EH (cell line): ENCODE data around the gene ZFPM1.

Experiments used
- DNase-seq: peaks from one replicate; pipeline ENCODE4 v3.0.0-alpha.2; 2015; ENCODE audit warnings: low read depth

The ZFPM1 gene

DNA sequence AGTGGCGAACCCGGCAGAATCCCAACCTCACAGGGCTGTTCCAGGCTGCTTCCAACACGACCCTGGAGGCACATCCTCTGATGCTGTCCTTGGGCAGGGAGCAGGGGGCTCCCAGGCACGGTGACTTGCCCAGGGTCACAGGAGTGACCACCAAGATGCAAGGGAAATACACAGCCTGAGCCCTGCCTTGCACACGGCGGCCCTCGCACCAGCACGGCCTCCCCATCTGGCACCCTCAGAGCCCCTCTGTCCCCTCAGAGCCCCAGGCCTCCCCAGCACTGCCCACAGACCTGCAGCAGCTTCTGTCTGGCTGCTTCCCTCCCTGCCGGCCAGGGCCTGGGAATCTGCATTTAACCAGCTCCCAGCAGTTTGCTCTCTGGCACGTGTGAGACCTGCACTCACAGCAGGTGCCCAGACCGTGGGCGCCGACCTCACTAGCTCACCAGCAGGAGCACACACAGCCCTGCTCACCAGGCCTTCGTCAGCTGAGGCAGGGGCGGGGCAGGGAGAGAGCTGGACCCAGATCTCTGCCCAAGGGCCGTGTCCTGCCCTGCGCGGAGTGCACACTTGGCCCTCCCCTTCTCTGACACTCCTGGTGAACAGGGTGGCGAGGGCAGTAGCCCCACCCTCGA lies 87.4 kb downstream of the ZFPM1 start:
- no peak for DNase-seq

DNA sequence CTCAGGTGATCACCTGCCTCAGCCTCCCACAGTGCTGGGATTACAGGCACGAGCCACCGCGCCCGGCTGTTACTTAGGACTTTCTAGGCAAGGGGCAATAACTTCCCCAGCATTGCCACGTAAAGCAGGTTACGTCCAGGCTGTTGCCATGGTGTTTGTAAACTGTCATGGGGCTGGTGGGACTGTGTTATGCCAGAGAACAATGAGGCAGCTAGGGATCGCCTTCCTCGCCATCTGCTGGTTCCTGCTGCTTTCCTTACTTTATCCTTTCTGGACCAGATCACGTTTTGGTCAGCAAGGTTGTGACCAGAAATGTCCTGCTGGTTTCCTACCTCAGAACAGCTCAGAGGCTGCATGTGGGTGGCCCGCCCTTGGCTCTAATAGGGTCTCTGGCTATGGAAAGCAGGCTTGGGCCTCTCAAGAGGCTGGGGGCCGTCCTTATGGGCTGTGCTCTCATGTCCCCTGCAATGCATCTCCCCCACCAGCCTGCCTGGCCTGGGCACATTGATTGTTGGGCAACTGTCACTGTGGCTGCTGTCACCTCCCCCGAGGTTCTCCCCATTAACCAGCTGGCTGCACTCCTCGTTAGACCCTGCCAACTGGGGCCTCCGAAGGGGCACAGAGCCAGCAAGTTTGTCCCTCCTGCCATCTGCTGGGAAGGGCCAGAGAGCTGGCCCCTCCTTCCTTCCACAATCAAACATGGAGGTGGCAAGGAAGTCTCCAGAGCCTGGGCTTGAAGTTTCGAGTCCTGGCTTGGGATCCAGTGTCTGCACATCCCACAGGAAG lies 88.9 kb downstream of the ZFPM1 start:
- no peak for DNase-seq

DNA sequence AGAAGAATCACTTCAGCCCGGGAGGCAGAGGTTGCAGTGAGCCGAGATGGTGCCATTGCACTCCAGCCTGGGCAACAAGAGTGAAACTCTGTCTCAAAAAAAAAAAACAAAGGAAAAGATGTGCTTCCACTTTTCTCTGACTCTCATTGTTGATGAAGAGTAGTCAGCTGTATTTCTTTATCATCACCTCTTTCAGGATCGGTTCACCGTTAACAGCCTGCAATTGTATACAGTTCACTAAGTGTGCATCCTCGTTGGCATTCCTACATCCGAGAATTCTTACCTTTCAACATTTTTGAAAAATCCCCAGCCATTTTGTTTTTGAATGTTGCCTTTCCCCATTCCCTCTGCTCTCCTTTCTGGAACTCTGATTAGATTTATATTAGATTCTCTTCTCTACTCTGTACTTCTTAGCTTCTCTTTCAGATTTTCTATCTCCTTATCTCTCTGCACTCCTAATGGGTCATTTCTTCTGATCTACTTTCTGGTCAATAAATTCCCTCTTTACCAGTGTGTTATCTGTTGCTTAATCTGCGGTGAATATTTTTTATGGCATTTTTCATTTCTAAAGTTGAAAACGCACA lies 90.2 kb downstream of the ZFPM1 start:
- no peak for DNase-seq

- no peak for DNase-seq
Measured at GRCh38 chr16:88545781-88546180, 92.7 kb downstream of the ZFPM1 start.

GRCh38 chr16:88548131-88548874 lies 95.2 kb downstream of the ZFPM1 start:
- no peak for DNase-seq

DNA sequence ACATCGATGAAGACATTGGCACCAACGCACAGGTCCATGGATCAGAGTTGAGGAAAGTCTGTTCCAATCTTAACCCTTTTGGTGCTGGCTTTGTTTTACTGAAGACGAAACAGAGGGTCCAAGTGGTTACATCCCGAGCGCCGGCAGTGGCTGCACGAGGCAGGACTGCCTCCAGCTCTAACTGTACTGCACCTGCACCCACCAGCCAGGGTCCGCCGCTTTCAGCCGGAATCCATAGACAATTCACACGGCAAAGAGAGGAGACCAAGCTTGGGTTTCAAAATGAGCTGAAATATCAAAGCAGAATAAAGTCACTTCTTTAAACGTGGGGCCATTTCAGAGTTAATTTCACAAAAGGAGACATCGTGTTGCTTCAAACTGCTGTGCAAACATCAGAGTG lies 95.9 kb downstream of the ZFPM1 start:
- DNase-seq: no peak

DNA sequence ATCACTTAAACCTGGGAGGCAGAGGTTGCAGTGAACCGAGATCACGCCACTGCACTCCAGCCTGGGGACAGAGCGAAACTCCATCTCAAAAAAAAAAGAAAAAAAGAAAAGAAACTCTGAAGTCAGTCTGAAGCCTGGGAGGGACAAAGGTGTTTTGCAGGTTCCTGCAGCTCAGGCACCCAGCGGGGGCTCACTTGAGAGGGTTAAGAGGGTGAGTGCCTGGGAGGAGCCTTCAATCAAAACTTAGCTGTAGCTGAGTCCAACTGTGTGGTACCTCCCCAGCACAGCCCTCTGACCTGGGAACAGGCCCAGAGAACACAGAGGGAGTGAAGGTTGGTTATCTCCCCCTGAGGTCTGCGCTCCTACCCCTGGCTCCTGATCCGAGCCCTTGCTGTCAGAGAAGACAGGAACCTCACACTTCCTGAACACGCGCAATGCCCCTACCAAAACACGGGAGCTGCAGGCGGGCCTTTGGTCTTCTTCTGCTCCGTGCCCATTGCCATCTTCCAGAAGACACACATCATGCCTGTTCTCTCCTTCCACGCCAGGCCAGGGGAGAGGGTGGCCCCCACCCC lies 96.7 kb downstream of the ZFPM1 start:
- no peak for DNase-seq

DNA sequence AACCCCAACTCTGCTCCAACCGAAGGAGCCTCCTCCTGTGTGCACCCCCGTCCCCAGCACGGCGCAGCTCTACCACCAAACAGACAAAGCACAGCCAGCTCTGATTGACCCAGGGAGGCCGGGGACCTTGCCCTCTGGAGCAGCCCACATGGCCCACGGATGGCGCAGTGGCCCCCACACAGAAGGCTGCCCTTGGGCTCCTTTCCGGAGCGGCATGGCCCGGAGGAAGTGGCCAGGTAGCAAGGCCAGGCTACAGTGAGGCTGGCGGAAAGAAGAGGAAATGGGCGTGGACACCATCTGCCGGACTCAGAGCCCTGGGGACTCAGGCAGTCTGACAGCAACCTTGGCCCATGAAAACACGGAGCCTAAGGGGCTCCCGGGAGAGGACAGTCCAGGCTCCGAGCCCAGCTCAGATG lies 97.2 kb downstream of the ZFPM1 start:
- no peak for DNase-seq

DNA sequence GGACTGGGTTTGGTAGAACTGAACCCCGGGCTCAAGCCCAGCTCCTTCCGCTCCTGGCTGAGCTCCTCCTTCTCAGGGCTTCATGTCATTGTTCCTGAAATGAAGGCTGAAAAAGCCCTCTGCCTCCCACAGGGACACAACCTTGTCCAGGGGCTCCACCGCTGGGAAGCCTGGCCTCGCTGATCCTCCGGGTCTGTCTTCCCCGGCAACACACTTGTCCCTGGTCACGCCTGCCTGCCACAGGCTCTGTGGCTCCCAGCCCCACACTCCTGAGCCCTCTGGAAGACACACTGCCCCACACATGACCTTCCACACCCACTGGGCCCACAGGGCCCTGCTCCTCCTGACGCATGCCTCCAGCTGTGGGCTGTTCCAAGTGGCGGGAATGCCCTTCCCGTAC lies 99.1 kb downstream of the ZFPM1 start:
- no peak for DNase-seq

GRCh38 chr16:88552815-88553214 lies 99.7 kb downstream of the ZFPM1 start:
- DNase-seq: no peak

GRCh38 chr16:88553739-88554138 lies 100.7 kb downstream of the ZFPM1 start:
- DNase-seq: no peak

GRCh38 chr16:88554711-88555264 lies 101.7 kb downstream of the ZFPM1 start:
- DNase-seq: no peak

DNA sequence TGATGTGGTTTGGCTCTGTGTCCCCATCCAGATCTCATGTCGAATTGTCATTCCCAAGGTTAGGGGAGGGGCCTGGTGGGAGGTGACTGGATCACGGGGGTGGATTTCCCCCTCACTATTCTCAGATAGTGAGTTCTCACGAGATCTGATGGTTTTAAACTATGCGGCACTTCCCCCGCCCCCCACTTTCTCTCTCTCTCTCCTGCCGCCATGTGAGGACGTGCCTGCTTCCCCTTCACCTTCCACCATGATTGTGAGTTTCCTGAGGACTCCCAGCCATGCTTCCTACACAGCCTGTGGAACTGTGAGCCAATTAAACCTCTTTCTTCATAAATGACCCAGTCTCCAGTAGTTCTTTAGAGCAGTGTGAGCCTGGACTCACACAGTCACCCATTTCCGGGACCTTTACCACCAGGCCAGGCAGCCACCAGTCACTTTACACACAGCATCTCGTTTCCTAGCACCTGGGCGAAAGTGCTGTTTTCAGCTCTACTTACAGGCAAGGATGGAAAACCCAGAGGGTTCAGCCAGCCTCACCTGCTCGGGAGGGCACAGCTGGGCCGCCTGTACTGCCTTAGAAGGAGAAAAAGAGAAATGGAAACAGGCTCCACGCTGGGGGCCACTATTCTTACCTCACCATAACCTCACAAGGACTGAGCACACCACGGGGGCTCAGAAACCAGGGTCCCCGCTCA lies 103.4 kb downstream of the ZFPM1 start:
- no peak for DNase-seq

GRCh38 chr16:88558457-88559442 lies 105.7 kb downstream of the ZFPM1 start:
- peak; percentile 66 for DNase-seq

- peak; percentile 45 for DNase-seq
Measured at GRCh38 chr16:88560714-88561484, 107.8 kb downstream of the ZFPM1 start.

- peak; percentile 68 for DNase-seq
Measured at GRCh38 chr16:88561485-88562359, 108.6 kb downstream of the ZFPM1 start.

DNA sequence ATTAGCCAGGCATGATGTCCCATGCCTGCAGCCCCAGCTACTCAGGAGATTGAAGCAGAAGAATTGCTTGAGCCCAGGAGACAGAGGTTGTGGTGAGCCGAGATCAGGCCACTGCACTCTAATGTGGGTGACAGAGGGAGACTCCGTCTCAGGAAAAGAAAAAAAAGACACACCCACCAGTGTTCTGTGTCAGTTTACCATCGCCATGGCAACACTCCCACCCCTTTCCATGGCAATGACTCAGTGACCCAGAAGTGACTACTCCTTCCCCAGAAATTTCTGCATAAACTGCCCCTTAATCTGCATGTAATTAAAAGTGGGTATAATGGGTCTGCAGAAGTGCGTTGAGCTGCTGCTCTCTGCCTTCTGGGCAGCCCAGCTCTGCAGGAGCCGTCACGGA lies 113.1 kb downstream of the ZFPM1 start:
- peak; percentile 61 for DNase-seq
